GM18868 (cell line): ENCODE measurements around the gene GSTA5.
"Not testable (repeated sequence)": the region's sequence is repeated elsewhere in the genome, so short reads cannot be mapped to it uniquely, and the experiment has no call there.

Source experiments
- ATAC-seq: cut with Tn5 transposase; IDR thresholded peaks from one replicate; pipeline ENCODE4 v1.9.1; 2021; ENCODE audit warnings: mild to moderate bottlenecking, moderate library complexity; ENCODE audit not compliant: unreplicated experiment

Gene GSTA5

DNA sequence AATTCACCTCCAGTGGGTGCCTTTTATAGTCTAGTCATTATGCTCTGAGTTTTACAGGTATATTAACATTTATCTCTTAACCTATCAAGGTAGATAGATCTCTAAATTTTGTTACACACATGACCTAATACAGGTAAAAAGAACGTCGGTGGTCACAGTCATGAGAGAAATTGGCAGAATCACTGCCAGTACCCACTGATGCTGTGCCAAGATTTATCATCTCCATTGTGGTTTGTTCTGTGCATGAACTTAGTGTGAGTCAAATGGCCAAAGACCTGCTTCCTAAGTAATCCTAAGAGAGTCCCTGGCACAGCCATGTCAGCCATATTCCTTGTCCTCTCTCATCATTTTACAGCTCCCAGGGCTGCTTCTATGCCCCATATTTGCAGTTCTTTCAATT is 46.2 kb downstream of the GSTA5 start:
- not testable (repeated sequence) for ATAC-seq

DNA sequence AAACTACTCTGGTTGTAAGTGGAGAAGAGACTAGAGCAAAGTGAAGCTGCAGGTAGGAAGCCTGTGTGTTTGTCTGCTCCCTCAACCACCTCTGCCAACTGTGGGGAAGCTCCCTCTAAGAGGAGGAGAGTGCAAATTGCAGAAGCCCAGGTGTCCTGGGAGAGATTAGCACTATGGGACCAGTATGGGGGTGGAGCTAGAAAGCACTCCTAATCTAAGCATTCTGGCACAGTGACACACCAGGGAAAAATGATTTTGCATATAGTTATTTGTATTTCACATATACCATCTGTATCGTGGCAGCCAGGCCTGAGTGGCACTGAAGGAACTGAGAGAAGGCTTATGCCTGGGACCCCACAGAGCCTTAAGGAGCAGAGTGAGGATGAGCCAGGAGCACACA is 49.8 kb downstream of the GSTA5 start:
- ATAC-seq, result no peak

DNA sequence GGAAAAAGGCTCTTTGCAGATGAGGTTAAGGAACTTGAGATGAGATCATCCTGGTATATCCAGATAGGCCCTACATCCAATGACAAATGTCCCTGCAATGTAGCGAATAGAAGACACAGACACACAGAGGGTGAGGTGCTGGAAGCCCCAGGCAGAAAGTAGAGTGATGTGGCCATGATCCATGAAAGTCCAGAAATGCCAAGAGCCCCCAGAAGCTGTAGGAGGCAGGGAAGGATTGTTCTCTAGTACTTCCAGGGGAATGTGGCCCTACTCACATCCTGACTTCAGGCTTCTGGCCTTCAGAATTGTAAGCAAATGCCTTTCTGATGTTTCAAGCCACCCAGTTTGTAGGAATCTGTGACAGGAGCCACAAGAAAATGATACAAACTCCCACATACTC is 51.0 kb downstream of the GSTA5 start:
- ATAC-seq, result not testable (repeated sequence)

DNA sequence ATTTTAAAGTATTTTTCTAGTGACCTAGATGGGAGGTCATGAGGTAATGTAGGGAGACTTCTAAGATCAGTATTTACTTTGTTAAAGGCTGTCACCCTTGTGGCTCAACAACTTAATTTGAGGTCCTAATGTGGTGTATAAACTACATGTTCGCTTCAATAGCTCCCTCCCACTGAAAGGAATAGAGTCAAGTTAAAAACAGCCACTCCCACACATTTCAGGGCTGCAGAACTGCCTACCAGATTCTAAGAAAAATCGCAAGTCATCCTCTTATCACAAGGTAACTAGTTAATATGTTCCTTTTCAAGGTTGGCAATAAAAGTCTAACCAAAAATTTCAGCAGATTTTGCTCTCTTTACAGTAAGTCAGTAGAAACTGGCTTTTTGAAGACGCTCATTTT is 52.1 kb downstream of the GSTA5 start:
- ATAC-seq, result no peak

DNA sequence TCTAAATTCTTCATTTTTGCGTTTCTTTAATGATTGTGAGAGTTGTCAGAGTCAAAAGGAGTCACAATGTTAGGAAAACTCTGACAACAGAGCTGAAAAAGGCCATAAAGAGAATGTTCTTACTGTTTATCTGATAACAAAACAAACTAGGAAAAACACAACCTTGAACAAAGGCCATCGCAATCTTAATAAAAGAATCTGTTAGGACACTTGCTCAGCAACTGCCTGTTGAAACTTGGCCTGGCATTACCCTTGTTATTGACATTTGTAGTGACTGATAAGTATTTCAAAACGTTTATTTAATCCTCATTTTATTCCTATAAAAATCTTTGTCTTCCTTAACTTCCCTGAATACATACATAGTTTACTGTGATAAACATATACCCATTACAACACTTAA is 52.7 kb downstream of the GSTA5 start:
- no peak for ATAC-seq

DNA sequence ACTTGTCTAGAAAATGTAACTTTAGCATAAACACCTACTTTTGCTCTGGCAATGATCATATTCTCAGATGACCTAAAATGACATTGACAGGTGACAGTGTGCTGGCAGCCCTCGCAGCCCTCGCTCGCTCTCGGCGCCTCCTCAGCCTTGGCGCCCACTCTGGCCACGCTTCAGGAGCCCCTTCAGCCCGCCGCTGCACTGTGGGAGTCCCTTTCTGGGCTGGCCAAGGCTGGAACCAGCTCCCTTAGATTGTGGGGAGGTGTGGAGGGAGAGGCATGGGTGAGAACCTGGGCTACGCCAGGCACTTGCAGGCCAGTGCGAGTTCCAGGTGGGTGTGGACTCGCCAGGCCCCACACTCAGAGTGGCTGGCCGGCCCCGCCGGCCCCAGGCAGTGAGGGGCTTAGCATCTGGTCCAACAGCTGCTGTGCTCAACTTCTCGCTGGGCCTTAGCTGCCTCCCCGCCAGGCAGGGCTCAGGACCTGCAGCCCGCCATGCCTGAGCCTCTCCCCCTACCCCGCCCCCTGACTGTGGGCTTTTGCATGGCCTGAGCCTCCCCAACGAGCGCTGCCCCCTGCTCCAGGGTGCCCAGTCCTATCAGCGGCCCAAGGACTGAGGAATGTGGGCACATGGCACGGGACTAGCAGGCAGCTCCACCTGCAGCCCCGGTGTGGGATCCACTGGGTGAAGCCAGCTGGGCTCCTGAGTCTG is 54.2 kb downstream of the GSTA5 start:
- no peak for ATAC-seq

DNA sequence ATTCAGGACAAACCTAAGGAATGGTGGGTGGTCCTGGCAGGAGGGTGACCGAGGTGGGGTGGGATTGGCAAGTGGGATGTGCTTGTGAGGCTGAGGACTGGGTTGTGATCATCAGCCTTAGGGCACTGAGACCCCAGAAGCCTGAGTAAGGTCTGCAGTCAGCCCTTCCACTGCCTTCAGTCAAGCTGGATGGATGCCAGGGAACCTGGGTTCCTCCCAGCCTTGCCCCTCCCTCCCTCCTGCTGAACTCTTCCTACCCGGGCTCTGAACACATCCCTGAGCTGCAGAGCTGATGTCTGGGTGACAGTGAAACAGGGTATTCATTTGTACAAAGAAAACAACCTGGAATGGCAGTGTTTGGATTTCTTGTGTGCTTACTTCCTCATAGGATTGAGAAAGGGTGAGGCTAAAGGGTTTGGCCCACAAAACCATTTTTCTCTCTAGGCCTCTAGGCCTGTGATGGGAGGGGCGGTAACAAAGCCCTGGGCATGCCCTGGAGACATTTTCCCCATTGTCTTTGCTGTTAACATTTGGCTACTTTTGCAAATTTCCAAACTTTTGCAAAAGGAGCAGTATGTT is 57.8 kb downstream of the GSTA5 start:
- not testable (repeated sequence) for ATAC-seq

DNA sequence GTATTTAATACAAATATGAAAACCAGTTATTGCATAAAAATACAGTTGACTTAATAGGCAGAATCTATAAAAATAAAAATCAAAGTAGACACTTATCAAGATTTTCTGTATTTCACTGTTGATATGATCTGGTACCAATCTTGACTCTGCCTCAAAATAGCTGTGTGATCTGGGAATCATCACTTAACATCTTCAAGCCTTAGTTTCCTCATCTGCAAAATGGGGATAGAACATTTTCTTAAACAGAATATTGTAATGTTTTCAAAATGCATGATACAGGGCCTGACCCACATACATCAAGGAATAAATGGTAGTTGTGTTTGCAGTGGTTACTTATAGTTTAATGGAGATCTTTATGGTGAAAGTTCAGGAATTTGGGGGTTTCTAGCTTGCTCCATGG is 58.4 kb downstream of the GSTA5 start:
- ATAC-seq, result not testable (repeated sequence)
